Right atrium auricular region (tissue), 2 donors: ENCODE measurements around the gene FARP1. TPM values are rescaled to one million over a fixed set of nuclear protein-coding genes. Genes with fewer than 3 reads are reported as not detected.

ENCODE experiments used
- DNase-seq: peaks from one replicate; pipeline ENCODE4 v3.0.0-alpha.2; 2019; ENCODE audit warnings: low spot score
- H3K27ac ChIP-seq, 2 donors: fragments of 200-600 bp; sonication (generic); 1 replicate in 1 of 2; 2 replicates in 1 of 2; pipeline ENCODE4 v1.5.1; 2016 to 2019
- H3K27me3 ChIP-seq, 2 donors: fragments of 200-600 bp; sonication (generic); one replicate each; pipeline versions ENCODE4 v1.5.1 to v1.6.0; 2017 to 2019
- H3K36me3 ChIP-seq: fragments of 200-600 bp; sonication (generic); one replicate; pipeline ENCODE4 v1.5.1; 2016
- H3K4me1 ChIP-seq, 2 donors: fragments of 200-600 bp; sonication (generic); one replicate each; pipeline versions ENCODE4 v1.5.1 to v1.6.0; 2017 to 2019
- H3K4me3 ChIP-seq, 2 donors: fragments of 200-600 bp; sonication (generic); 1 replicate in 1 of 2; 2 replicates in 1 of 2; pipeline ENCODE4 v1.5.1; 2017 to 2019; ENCODE audit warnings: mild to moderate bottlenecking in 1 of 2, moderate library complexity in 1 of 2
- H3K9me3 ChIP-seq, 2 donors: fragments of 200-600 bp; sonication (generic); one replicate each; pipeline ENCODE4 v1.5.1; 2019
- total RNA-seq, 2 donors: library from RNA; depleted of rRNA; stranded (reverse); fragments of >200 nt; gene quantifications; one replicate each; pipeline ENCODE4 v1.1.0, GENCODE V29; 2016
- TF ChIP-seq, protein P1 (sequence below), 2 donors: fragments of 200-600 bp; sonication (generic); IDR thresholded peaks; one replicate each; pipeline ENCODE4 v1.5.1; 2019; ENCODE audit warnings: antibody characterized with exemption in 2 of 2

The FARP1 gene
- total RNA-seq, 2 donors from 2014 or later: 15.5 to 25.7 TPM

- TF ChIP-seq, protein P1, sequence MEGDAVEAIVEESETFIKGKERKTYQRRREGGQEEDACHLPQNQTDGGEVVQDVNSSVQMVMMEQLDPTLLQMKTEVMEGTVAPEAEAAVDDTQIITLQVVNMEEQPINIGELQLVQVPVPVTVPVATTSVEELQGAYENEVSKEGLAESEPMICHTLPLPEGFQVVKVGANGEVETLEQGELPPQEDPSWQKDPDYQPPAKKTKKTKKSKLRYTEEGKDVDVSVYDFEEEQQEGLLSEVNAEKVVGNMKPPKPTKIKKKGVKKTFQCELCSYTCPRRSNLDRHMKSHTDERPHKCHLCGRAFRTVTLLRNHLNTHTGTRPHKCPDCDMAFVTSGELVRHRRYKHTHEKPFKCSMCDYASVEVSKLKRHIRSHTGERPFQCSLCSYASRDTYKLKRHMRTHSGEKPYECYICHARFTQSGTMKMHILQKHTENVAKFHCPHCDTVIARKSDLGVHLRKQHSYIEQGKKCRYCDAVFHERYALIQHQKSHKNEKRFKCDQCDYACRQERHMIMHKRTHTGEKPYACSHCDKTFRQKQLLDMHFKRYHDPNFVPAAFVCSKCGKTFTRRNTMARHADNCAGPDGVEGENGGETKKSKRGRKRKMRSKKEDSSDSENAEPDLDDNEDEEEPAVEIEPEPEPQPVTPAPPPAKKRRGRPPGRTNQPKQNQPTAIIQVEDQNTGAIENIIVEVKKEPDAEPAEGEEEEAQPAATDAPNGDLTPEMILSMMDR (IDR thresholded peaks at IDR 0.05): no peak
- H3K4me3 ChIP-seq: no peak overlapping the region
- DNase-seq: no peak
- H3K4me1 ChIP-seq: peaks cover 0 to 5% of the 10 kb centered on the region in 2 donors
- no peaks in the 10 kb centered on the region for H3K27me3 ChIP-seq
- H3K36me3 ChIP-seq: no peaks in the 10 kb centered on the region
- no peaks in the 10 kb centered on the region for H3K9me3 ChIP-seq
- no peak overlapping the region for H3K27ac ChIP-seq
Observed at GRCh38 chr13:98279473-98280175, 136.7 kb downstream of the FARP1 start.

DNA sequence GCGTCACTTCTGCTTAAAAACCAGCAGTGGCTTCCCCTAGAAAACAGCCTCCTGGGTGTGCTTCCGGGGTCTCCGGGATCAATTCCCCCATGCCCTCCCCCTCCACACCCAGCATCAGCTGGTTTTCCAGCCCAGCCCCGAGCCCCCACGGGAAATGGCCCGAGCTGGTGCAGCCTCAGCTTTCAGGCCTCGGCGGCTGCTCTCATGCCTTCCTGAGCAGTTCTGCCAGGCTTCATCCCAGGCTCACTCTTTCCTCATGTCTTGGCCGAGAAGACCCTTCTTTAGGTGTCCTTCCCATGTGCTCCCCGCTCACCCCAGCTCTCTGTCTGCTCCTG is 137.2 kb downstream of the FARP1 start:
- H3K27ac ChIP-seq: no peak overlapping the region
- no peaks in the 10 kb centered on the region for H3K36me3 ChIP-seq
- no peak overlapping the region for H3K4me3 ChIP-seq
- TF ChIP-seq, protein P1 (IDR thresholded peaks at IDR 0.05): no peak
- no peaks in the 10 kb centered on the region for H3K9me3 ChIP-seq
- no peaks in the 10 kb centered on the region for H3K27me3 ChIP-seq
- DNase-seq: no peak
- H3K4me1 ChIP-seq: peaks cover 0 to 5% of the 10 kb centered on the region in 2 donors

- Histone ChIP-seq H3K4me3 (no peak overlapping the region), H3K4me1 (no peaks in the 10 kb centered on the region), H3K27ac (no peak overlapping the region), H3K27me3 (no peaks in the 10 kb centered on the region), H3K36me3 (no peaks in the 10 kb centered on the region), H3K9me3 (no peaks in the 10 kb centered on the region)
- no peak for DNase-seq
- TF ChIP-seq, protein P1 (IDR thresholded peaks at IDR 0.05): no peak
Observed at GRCh38 chr13:98284679-98285078, 141.8 kb downstream of the FARP1 start.

DNA sequence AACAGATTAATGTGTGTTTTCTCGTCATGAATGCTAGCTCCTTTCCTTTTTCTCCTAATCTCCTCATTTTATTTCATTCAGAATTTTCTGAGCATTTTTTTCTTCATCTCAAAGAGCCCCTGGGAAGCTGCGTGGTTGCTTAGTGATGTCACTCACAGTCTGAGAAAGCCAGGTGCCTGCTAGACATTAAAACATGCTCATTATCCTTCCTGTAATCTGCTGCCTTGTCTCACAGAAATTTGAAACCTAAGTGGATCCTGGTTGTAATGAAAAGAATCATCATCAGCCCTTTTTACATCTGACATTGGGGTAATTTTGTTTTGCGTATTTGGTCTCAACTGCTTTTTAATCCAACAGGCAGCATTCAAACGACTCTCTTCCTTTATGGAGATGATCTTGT is 142.4 kb downstream of the FARP1 start:
- Histone ChIP-seq H3K9me3 (no peaks in the 10 kb centered on the region), H3K4me1 (no peaks in the 10 kb centered on the region), H3K27ac (no peak overlapping the region), H3K27me3 (no peaks in the 10 kb centered on the region), H3K4me3 (no peak overlapping the region), H3K36me3 (no peaks in the 10 kb centered on the region)
- TF ChIP-seq, protein P1 (IDR thresholded peaks at IDR 0.05): no peak
- no peak for DNase-seq

- Histone ChIP-seq H3K27me3 (no peaks in the 10 kb centered on the region), H3K9me3 (no peaks in the 10 kb centered on the region), H3K4me1 (no peaks in the 10 kb centered on the region), H3K27ac (no peak overlapping the region), H3K36me3 (no peaks in the 10 kb centered on the region), H3K4me3 (no peak overlapping the region)
- no peak for DNase-seq
- TF ChIP-seq, protein P1 (IDR thresholded peaks at IDR 0.05): no peak
Observed at GRCh38 chr13:98285852-98286594, 143.1 kb downstream of the FARP1 start.
